Middle frontal gyrus (tissue), 1 donor: ENCODE results near the gene C16orf95.
"Not testable (repeated sequence)": the region's sequence is repeated elsewhere in the genome, so short reads cannot be mapped to it uniquely, and the experiment has no call there.

Experiments
- DNase-seq: peaks from one replicate; pipeline ENCODE4 v3.0.0-alpha.2; 2015; ENCODE audit warnings: low spot score; ENCODE audit errors: extremely low spot score

C16orf95 gene

DNA sequence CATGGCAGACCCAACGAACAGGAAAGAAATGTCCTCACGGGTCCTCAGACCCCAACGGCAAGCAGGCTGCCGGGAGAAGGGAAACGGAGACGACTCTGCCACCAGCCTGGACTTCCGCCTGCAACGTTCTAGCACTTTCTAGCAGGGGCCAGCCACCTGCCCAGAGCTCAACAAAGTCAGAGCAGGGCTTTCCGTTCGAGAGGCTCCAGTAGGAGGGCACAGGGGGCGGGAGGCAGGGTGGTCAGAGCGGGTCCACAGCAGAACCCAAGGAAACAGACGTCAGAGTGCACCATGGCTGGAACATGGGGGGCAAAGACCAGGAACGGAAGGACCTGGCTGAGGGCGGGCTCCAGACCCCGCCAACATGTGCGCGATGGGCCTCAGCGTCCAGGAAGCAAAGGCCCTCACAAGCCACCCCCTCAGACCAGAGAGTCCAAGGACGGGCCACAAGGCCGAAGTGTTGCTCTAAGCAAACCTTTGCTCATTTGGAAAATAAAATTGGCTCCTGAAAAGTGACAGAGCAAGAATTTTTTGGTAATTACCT, 29.4 kb upstream of the C16orf95 start:
- DNase-seq, result no peak

GRCh38 chr16:87345726-87346424, 28.7 kb upstream of the C16orf95 start:
- no peak for DNase-seq

DNA sequence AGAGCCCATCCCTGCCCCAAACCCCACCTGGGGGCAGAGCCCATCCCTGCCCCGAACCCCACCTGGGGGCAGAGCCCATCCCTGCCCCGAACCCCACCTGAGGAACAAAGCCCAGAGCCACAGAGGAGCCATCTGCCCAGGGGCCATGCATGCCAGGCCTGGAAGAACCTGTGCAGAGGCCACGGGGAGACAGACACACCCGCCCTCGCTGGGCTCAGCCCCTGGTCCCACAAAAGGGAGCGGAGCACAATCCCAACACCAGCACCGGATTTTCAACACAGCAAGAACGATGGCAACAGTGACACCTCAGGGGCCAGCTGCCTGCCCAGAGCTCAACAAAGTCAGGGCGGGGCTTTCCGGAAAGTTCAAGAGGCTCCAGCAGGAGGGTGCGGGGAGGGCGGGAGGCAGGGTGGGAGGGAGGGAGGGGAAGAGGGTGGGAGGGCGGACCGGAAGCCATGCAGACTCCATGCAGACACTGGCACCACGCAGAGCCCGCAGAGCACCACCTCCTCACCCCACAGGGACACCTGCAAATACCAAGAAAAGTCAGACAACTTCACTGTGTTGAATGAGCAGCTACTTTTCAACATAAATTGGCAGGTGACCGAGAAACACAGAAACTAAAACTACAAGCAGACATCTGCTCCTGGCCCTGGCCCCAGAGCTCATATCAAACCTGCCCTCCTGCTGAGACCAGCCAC, 27.9 kb upstream of the C16orf95 start:
- DNase-seq, result no peak

- DNase-seq, result no peak
These were observed 27.2 kb upstream of the C16orf95 start for GRCh38 chr16:87344165-87344930.

DNA sequence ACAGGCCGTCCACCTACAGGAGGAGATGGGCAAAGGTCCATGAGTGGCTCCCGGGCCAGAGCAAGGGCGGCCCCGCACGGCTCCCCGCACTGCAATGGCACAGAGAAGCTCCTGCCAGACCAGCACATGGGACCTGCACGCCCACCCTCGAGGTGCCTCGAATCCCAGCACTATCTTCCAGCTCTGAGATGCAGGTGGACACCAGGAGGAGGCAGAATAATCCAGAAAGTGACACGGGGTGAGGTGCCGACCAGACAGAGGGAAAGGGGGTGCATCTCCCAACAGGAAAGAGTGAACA, 26.5 kb upstream of the C16orf95 start:
- no peak for DNase-seq

DNA sequence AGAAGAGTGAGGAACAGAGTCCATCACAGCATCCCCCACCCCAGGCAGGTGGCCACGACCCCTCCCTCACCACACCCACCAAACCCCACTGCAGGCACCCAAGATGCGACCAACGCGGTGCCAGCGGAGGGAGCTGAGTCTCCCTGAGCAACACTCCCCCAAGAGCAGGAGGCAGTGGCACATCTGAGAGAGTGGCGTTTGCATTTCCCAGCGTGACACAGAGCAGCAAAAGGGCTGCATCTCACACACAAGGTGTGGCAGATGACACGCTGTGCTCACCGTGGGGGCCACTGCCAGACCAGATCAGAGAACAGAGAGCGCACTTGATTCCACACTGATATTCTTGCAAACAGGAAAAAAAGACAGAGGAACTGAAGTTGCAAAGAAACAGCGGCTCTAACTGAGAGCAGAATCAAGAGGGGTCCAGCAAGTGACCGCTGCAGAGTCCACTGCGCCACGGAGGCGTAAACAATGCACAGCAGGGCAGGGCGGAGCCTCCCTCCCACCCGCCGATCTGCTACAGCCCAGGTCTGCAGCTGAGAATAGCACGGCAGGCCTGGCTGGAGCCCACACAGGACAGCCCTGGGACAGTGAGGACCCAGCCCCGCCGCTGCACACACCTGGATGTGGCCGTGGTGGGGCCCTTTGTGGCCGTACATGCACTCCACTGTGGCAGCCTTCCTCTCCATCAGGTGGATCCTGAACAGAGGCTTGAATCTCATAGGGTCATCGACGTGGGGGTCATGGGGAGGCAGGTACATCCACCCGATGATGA, 26.0 kb upstream of the C16orf95 start:
- no peak for DNase-seq

DNA sequence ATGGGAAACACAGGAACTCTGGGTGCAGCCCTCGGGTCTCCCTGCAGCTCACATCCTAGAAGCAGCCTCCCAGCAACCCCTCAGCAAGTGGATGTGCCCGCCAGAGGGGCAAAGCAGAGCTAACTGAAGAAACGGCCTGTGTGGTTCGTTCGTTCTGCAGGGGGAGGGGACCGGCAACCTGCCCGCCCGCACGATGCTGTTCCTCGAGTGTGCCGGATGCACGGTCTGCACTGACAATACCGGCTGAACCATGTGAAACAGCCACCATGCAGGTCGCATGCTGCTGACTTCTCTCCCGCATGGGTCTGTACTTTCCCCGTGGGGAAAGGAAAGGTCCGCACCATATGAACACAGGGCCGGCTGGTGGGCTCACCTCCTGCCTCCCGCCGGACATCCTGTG, 25.3 kb upstream of the C16orf95 start:
- no peak for DNase-seq

- no peak for DNase-seq
These were observed 23.0 kb upstream of the C16orf95 start for GRCh38 chr16:87340198-87340597.

- not testable (repeated sequence) for DNase-seq
These were observed 22.5 kb upstream of the C16orf95 start for GRCh38 chr16:87339724-87340105.

DNA sequence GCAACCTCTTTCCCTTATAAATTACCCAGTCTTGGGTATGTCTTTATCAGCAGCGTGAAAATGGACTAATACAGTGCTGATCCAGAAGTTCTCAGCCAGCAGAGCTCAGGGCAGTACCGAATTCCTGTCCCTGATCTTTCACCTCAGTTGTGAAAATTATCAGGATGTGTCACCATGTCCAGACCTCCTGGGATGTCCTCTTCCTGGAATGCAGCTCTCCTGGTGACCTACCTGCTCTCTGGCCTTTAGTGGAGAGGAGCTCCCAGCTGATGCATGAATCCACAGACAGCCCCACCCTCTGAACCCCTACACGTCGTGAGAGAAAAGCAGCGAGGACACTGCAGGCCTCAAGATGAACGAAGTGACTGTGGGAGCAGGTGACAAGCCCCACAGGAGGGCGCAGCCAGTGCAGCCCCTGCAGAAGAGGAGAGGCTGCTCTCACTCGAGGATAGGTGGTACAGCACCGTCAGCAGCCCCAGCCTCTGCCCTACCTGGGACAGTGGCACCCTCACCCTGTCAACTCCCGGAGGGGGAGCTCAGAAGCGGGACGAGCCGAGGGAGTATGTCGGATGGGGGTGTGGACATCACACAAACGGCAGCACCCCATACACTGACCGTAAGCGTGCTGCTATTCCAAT, 22.0 kb upstream of the C16orf95 start:
- no peak for DNase-seq

DNA sequence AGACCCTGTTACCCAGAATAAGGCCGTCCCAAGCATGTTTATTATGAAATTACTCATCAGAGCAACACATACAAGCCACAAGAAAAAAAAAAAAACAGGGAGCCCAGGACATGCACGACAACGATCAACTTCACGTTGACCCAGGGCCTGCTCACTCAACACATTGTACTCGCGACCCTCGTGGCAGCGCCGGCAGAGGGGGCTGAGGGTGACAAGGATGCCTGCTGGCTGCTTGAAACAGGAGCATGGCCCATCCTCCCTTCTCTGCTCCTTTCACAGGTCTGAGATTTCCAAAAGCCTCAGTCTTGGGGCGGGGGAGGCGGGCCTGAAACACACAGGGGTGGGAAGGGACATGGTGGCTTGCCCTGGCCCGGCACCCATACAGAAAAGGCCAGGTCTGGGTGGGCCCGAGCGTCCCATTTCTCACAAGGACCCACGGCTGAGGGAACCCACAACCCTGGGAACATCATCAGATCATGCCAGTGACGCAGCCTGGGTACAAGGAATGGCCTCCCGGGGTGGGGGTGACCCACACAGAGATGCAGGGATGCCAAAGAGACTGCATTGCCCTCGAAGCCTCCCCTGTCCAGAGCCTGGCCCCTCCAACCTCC, 21.1 kb upstream of the C16orf95 start:
- DNase-seq, result no peak

- no peak for DNase-seq
These were observed 20.1 kb upstream of the C16orf95 start for GRCh38 chr16:87337262-87337771.

DNA sequence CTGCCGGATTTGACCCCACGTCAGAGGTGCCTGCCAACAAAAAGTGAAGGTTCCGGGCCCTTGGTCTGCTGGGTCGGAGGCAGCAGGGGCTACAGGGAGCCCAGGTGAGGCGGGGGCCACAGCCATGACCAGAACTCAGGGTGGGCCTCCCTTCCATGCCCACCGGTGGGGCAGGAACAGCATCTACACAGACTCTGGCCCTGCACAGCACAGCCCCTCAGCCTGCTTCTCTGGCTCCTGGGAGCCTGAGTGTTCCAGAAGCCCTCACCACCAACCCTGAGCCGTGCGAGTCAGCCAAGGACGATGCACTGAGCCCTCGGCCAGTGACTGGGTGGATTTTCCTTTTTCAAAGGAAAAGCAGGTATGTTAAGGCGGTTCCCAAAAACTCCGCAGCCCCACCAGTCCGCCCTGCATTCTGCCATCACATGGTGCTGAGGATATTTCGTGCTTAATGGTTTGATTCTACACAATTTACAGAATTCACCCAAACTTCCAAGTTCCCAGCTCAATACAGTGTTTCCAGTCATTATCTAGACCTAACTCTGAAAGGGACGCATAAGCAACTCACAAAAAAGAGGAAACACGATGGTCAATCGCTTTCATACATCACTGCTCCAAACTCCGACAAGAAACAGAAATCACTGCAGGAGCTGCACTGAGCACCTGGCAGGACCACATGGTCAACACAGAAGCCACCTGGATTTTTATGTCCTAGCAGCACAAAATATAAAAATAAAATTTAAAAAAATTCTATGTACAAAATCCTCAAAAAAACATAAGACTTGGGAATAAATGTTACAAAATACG, 19.4 kb upstream of the C16orf95 start:
- DNase-seq, result no peak

- DNase-seq, result no peak
These were observed 18.6 kb upstream of the C16orf95 start for GRCh38 chr16:87335625-87336433.

- no peak for DNase-seq
These were observed 17.7 kb upstream of the C16orf95 start for GRCh38 chr16:87334651-87335624.

- no peak for DNase-seq
These were observed 16.6 kb upstream of the C16orf95 start for GRCh38 chr16:87333581-87334331.

DNA sequence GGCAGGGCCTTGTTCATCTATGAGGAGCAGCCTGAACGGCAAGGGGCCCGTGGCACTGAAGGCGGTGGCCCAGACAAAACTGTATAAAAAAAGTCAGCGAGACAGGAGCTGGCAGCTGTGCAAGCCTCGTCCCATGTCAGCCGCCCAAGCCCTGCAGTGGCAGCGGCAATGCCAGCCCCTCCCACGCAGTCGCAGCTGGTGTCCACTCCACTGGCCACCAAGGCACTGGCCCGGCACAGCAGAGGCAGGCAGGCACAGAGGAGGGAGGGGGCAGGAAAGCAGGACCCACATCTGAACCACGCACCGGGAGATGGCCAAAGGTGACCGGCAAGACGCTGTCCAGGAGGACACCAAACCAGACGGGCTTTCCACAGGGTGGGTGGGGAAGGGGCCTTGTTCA, 15.9 kb upstream of the C16orf95 start:
- DNase-seq, result no peak
